WTC11 (cell line): ENCODE data around the gene GNAI3. TPM values are rescaled to one million over a fixed set of nuclear protein-coding genes. Genes with fewer than 3 reads are reported as not detected.

Source experiments
- ATAC-seq: fragments of 200-7000 bp; cut with Tn5 transposase; 2 replicates; pipeline ENCODE4 v1.10.0; 2021; ENCODE audit warnings: mild to moderate bottlenecking, moderate library complexity
- CTCF ChIA-PET: fragments of 300-600 bp; sonication (Branson Sonifier 250); formaldehyde crosslinking; loops from one replicate; lab custom pipeline; 2021; ENCODE audit warnings: antibody characterized with exemption; lab: Charles Lee
- POLR2A ChIA-PET: fragments of 350-600 bp; sonication (Branson Sonifier 250); formaldehyde crosslinking; loops from one replicate; lab custom pipeline; 2021; ENCODE audit warnings: antibody characterized with exemption; lab: Charles Lee
- DNase-seq: peaks from one replicate; pipeline ENCODE4 v3.0.0; 2021; ENCODE audit warnings: low spot score
- H3K27ac Mint-ChIP-seq: 2 replicates; pipeline ENCODE4 v1.8.0; 2021; ENCODE audit warnings: mixed read lengths
- H3K27me3 Mint-ChIP-seq: 2 replicates; pipeline ENCODE4 v1.8.0; 2021; ENCODE audit warnings: low read depth, mild to moderate bottlenecking, moderate library complexity, mixed read lengths
- H3K36me3 Mint-ChIP-seq: 2 replicates; pipeline ENCODE4 v1.8.0; 2021; ENCODE audit warnings: mixed read lengths
- H3K4me1 Mint-ChIP-seq: 2 replicates; pipeline ENCODE4 v1.8.0; 2022; ENCODE audit warnings: mixed read lengths
- H3K4me3 Mint-ChIP-seq: 2 replicates; pipeline ENCODE4 v1.8.0; 2021; ENCODE audit warnings: mild to moderate bottlenecking, moderate library complexity, mixed read lengths
- H3K9me3 Mint-ChIP-seq: 2 replicates; pipeline ENCODE4 v1.8.0; 2021; ENCODE audit warnings: mixed read lengths
- AFF4 ChIP-seq: sonication (generic); formaldehyde crosslinking; IDR thresholded peaks from 2 replicates; pipeline ENCODE4 v1.8.1; 2023; ENCODE audit warnings: mild to moderate bottlenecking, missing genetic modification reagents, borderline replicate concordance
- ATF3 ChIP-seq: sonication (generic); formaldehyde crosslinking; conservative IDR thresholded peaks from 2 replicates; pipeline ENCODE4 v1.8.1; 2022; ENCODE audit warnings: mild to moderate bottlenecking, missing genetic modification reagents
- E2F5 ChIP-seq: sonication (generic); formaldehyde crosslinking; IDR thresholded peaks from 2 replicates; pipeline ENCODE4 v1.8.1; 2022; ENCODE audit warnings: mild to moderate bottlenecking, moderate library complexity, missing genetic modification reagents
- EMX1 ChIP-seq: fragments of 250-450 bp; sonication (Bioruptor Pico); IDR thresholded peaks from 2 replicates; pipeline ENCODE4 v1.8.0; 2021; ENCODE audit warnings: mild to moderate bottlenecking
- ETV6 ChIP-seq: sonication (generic); formaldehyde crosslinking; IDR thresholded peaks from 2 replicates; pipeline ENCODE4 v1.8.1; 2022; ENCODE audit warnings: mild to moderate bottlenecking, missing genetic modification reagents
- FOXJ3 ChIP-seq: sonication (generic); formaldehyde crosslinking; IDR thresholded peaks from 2 replicates; pipeline ENCODE4 v1.9.0; 2021; ENCODE audit warnings: missing genetic modification reagents, mild to moderate bottlenecking, borderline replicate concordance
- FOXP1 ChIP-seq: sonication (generic); formaldehyde crosslinking; IDR thresholded peaks from 2 replicates; pipeline ENCODE4 v1.8.0; 2022; ENCODE audit warnings: missing genetic modification reagents, mild to moderate bottlenecking, moderate library complexity, borderline replicate concordance
- IRF2 ChIP-seq: sonication (generic); formaldehyde crosslinking; IDR thresholded peaks from 2 replicates; pipeline ENCODE4 v1.8.0; 2022; ENCODE audit warnings: low read depth, missing genetic modification reagents, borderline replicate concordance
- NFATC4 ChIP-seq: fragments of 250-450 bp; sonication (Bioruptor Pico); IDR thresholded peaks from 2 replicates; pipeline ENCODE4 v1.9.0; 2021; ENCODE audit warnings: mild to moderate bottlenecking
- NR3C1 ChIP-seq: sonication (generic); formaldehyde crosslinking; conservative IDR thresholded peaks from 2 replicates; pipeline ENCODE4 v1.8.1; 2023; ENCODE audit warnings: low read depth, mild to moderate bottlenecking, missing genetic modification reagents
- OVOL2 ChIP-seq: fragments of 250-450 bp; sonication (Bioruptor Pico); IDR thresholded peaks from 2 replicates; pipeline ENCODE4 v1.9.0; 2021; ENCODE audit warnings: mild to moderate bottlenecking, borderline replicate concordance
- PRRX2 ChIP-seq: fragments of 250-450 bp; sonication (Bioruptor Pico); IDR thresholded peaks from 2 replicates; pipeline ENCODE4 v1.8.0; 2021; ENCODE audit warnings: mild to moderate bottlenecking
- RELA ChIP-seq: sonication (generic); formaldehyde crosslinking; IDR thresholded peaks from 2 replicates; pipeline ENCODE4 v1.8.1; 2022; ENCODE audit warnings: missing genetic modification reagents, mild to moderate bottlenecking, borderline replicate concordance
- ZBTB21 ChIP-seq: sonication (generic); formaldehyde crosslinking; IDR thresholded peaks from 2 replicates; pipeline ENCODE4 v1.8.1; 2023; ENCODE audit warnings: mild to moderate bottlenecking, missing genetic modification reagents, borderline replicate concordance
- ZNF232 ChIP-seq: sonication (generic); formaldehyde crosslinking; IDR thresholded peaks from 2 replicates; pipeline ENCODE4 v1.8.0; 2022; ENCODE audit warnings: mild to moderate bottlenecking, missing genetic modification reagents
- ZNF263 ChIP-seq: sonication (generic); formaldehyde crosslinking; IDR thresholded peaks from 2 replicates; pipeline ENCODE4 v1.8.1; 2022; ENCODE audit warnings: low read depth, mild to moderate bottlenecking, moderate library complexity, missing genetic modification reagents
- ZNF671 ChIP-seq: fragments of 250-450 bp; sonication (Bioruptor Pico); IDR thresholded peaks from 2 replicates; pipeline ENCODE4 v1.8.0; 2021; ENCODE audit warnings: mild to moderate bottlenecking
- total RNA-seq: library from RNA; stranded (reverse); gene quantifications from 3 replicates; pipeline ENCODE4 v1.2.3, GENCODE V29; 2021
- TF ChIP-seq, protein P1 (sequence below): fragments of 250-450 bp; sonication (Bioruptor Pico); IDR thresholded peaks from 2 replicates; pipeline ENCODE4 v1.8.0; 2021; ENCODE audit warnings: mild to moderate bottlenecking
- TF ChIP-seq, protein P2 (sequence below): fragments of 200-600 bp; IDR thresholded peaks from 2 replicates; pipeline ENCODE4 v1.8.0; 2022; ENCODE audit warnings: antibody characterized with exemption
- TF ChIP-seq, protein P3 (sequence below): sonication (generic); formaldehyde crosslinking; IDR thresholded peaks from 2 replicates; pipeline ENCODE4 v1.8.1; 2022; ENCODE audit warnings: low read depth, missing genetic modification reagents, borderline replicate concordance
- TF ChIP-seq, protein P4 (sequence below): sonication (generic); formaldehyde crosslinking; IDR thresholded peaks from 2 replicates; pipeline ENCODE4 v1.8.0; 2023; ENCODE audit warnings: missing genetic modification reagents

Gene GNAI3
- total RNA-seq, 1 experiment from 2014 or later: 7.2 TPM

GRCh38 chr1:109605381-109605780 lies 57.0 kb downstream of the GNAI3 start (continued):
- TF ChIP-seq, protein P1, sequence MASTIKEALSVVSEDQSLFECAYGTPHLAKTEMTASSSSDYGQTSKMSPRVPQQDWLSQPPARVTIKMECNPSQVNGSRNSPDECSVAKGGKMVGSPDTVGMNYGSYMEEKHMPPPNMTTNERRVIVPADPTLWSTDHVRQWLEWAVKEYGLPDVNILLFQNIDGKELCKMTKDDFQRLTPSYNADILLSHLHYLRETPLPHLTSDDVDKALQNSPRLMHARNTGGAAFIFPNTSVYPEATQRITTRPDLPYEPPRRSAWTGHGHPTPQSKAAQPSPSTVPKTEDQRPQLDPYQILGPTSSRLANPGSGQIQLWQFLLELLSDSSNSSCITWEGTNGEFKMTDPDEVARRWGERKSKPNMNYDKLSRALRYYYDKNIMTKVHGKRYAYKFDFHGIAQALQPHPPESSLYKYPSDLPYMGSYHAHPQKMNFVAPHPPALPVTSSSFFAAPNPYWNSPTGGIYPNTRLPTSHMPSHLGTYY: no peak
- no peak for TF ChIP-seq OVOL2
- no peak for TF ChIP-seq ETV6 (CRISPR knock-in tag)
- no peak for TF ChIP-seq PRRX2 (CRISPR knock-in tag)
- TF ChIP-seq, protein P2, sequence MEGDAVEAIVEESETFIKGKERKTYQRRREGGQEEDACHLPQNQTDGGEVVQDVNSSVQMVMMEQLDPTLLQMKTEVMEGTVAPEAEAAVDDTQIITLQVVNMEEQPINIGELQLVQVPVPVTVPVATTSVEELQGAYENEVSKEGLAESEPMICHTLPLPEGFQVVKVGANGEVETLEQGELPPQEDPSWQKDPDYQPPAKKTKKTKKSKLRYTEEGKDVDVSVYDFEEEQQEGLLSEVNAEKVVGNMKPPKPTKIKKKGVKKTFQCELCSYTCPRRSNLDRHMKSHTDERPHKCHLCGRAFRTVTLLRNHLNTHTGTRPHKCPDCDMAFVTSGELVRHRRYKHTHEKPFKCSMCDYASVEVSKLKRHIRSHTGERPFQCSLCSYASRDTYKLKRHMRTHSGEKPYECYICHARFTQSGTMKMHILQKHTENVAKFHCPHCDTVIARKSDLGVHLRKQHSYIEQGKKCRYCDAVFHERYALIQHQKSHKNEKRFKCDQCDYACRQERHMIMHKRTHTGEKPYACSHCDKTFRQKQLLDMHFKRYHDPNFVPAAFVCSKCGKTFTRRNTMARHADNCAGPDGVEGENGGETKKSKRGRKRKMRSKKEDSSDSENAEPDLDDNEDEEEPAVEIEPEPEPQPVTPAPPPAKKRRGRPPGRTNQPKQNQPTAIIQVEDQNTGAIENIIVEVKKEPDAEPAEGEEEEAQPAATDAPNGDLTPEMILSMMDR: no peak

GRCh38 chr1:109609881-109610280 lies 61.5 kb downstream of the GNAI3 start:
- Mint-ChIP-seq H3K4me3 (no peak overlapping the region), H3K4me1 (peaks cover 27% of the 10 kb centered on the region), H3K9me3 (no peaks in the 10 kb centered on the region), H3K36me3 (no peaks in the 10 kb centered on the region), H3K27me3 (no peaks in the 10 kb centered on the region), H3K27ac (no peak overlapping the region)
- no peak for ATAC-seq
- POLR2A ChIA-PET: no interaction called here
- CTCF ChIA-PET: interaction anchor here (0.8 to 2.5 kb wide), 2 partner anchors 11 to 20 kb away, joined by 4 to 9 read pairs; no protein-coding TSS in a partner anchor
- no peak for DNase-seq
- no peak for TF ChIP-seq NFATC4 (CRISPR knock-in tag)
- no peak for TF ChIP-seq NR3C1 (CRISPR knock-in tag)
- no peak for TF ChIP-seq ZNF263
- no peak for TF ChIP-seq FOXJ3 (CRISPR knock-in tag)
- TF ChIP-seq, protein P2: no peak
- TF ChIP-seq, protein P3, sequence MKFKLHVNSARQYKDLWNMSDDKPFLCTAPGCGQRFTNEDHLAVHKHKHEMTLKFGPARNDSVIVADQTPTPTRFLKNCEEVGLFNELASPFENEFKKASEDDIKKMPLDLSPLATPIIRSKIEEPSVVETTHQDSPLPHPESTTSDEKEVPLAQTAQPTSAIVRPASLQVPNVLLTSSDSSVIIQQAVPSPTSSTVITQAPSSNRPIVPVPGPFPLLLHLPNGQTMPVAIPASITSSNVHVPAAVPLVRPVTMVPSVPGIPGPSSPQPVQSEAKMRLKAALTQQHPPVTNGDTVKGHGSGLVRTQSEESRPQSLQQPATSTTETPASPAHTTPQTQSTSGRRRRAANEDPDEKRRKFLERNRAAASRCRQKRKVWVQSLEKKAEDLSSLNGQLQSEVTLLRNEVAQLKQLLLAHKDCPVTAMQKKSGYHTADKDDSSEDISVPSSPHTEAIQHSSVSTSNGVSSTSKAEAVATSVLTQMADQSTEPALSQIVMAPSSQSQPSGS (CRISPR knock-in tag): no peak
- TF ChIP-seq FOXP1 (CRISPR knock-in tag): no peak
- TF ChIP-seq ZBTB21 (CRISPR knock-in tag): no peak
- TF ChIP-seq ATF3 (CRISPR knock-in tag): no peak
- TF ChIP-seq ZNF232 (CRISPR knock-in tag): no peak
- TF ChIP-seq EMX1: no peak
- no peak for TF ChIP-seq OVOL2
- TF ChIP-seq, protein P4, sequence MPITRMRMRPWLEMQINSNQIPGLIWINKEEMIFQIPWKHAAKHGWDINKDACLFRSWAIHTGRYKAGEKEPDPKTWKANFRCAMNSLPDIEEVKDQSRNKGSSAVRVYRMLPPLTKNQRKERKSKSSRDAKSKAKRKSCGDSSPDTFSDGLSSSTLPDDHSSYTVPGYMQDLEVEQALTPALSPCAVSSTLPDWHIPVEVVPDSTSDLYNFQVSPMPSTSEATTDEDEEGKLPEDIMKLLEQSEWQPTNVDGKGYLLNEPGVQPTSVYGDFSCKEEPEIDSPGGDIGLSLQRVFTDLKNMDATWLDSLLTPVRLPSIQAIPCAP (CRISPR knock-in tag): no peak
- TF ChIP-seq E2F5: no peak
- no peak for TF ChIP-seq ZNF671 (CRISPR knock-in tag)
- no peak for TF ChIP-seq RELA (CRISPR knock-in tag)
- no peak for TF ChIP-seq AFF4 (CRISPR knock-in tag)
- no peak for TF ChIP-seq IRF2 (CRISPR knock-in tag)
